BLaER1 treated with 17β-estradiol and CSF1 and Interleukin-3, amounts not matched to agents 10 nM and 100 nM (cell line): Measurements from ENCODE around the gene IDI1.
"Not testable (repeated sequence)": the region's sequence is repeated elsewhere in the genome, so short reads cannot be mapped to it uniquely, and the experiment has no call there.

ENCODE experiments used
- H3K27ac ChIP-seq, 11 experiments: shearing (Covaris generic); formaldehyde crosslinking; 2 replicates each; pipeline ENCODE4 v1.8.1; 2022
- H3K27me3 ChIP-seq, 11 experiments: shearing (Covaris generic); formaldehyde crosslinking; 2 replicates each; pipeline ENCODE4 v1.8.1; 2022
- H3K36me3 ChIP-seq, 11 experiments: shearing (Covaris generic); formaldehyde crosslinking; 2 replicates each; pipeline ENCODE4 v1.8.1; 2022
- H3K4me1 ChIP-seq, 10 experiments: shearing (Covaris generic); formaldehyde crosslinking; 2 replicates each; pipeline ENCODE4 v1.8.1; 2022
- H3K4me2 ChIP-seq, 11 experiments: shearing (Covaris generic); formaldehyde crosslinking; 2 replicates each; pipeline ENCODE4 v1.8.1; 2022
- H3K4me3 ChIP-seq, 10 experiments: shearing (Covaris generic); formaldehyde crosslinking; 2 replicates each; pipeline ENCODE4 v1.8.1; 2022
- H3K9ac ChIP-seq, 11 experiments: shearing (Covaris generic); formaldehyde crosslinking; 2 replicates each; pipeline ENCODE4 v1.8.1; 2022
- H3K9me3 ChIP-seq, 11 experiments: shearing (Covaris generic); formaldehyde crosslinking; replicated peaks in 1 of 11; 2 replicates each; pipeline ENCODE4 v1.8.1; 2022
- H4K20me1 ChIP-seq, 11 experiments: shearing (Covaris generic); formaldehyde crosslinking; 2 replicates each; pipeline ENCODE4 v1.8.1; 2022
- Cebpa-rat ChIP-seq, 11 experiments: shearing (Covaris generic); IDR thresholded peaks; 2 replicates each; pipeline ENCODE4 v1.8.1; 2022

Gene IDI1

GRCh38 chr10:1020460-1020859, 28.5 kb downstream of the IDI1 start:
- Histone ChIP-seq H3K9ac (no peak overlapping the region), H3K4me1 (no peaks in the 10 kb centered on the region), H3K4me2 (no peak overlapping the region), H3K4me3 (no peak overlapping the region), H4K20me1 (peaks cover 0 to 34% (median 13%) of the 10 kb centered on the region in 11 experiments; a peak in 16 of 22 replicates), H3K36me3 (peaks cover 48 to 76% (median 57%) of the 10 kb centered on the region in 11 experiments), H3K9me3 (no peaks in the 10 kb centered on the region), H3K27ac (no peak overlapping the region), H3K27me3 (no peaks in the 10 kb centered on the region)
- no peak for TF ChIP-seq Cebpa-rat (IDR thresholded peaks at IDR 0.05)

GRCh38 chr10:1019362-1019761, 29.6 kb downstream of the IDI1 start:
- no peaks in the 10 kb centered on the region for H3K27me3 ChIP-seq
- H3K4me3 ChIP-seq = no peak overlapping the region
- H3K27ac ChIP-seq = no peak overlapping the region
- H3K9ac ChIP-seq = no peak overlapping the region
- peaks cover 0 to 45% (median 19%) of the 10 kb centered on the region in 11 experiments; a peak in 16 of 22 replicates for H4K20me1 ChIP-seq
- no peak overlapping the region for H3K4me2 ChIP-seq
- H3K36me3 ChIP-seq = peaks cover 57 to 77% (median 65%) of the 10 kb centered on the region in 11 experiments
- no peaks in the 10 kb centered on the region for H3K9me3 ChIP-seq
- no peaks in the 10 kb centered on the region for H3K4me1 ChIP-seq
- no peak for TF ChIP-seq Cebpa-rat (IDR thresholded peaks at IDR 0.05)

- no peak for TF ChIP-seq Cebpa-rat (IDR thresholded peaks at IDR 0.05)
- H3K27me3 ChIP-seq = no peaks in the 10 kb centered on the region
- H3K4me1 ChIP-seq = no peaks in the 10 kb centered on the region
- no peak overlapping the region for H3K4me2 ChIP-seq
- no peak overlapping the region for H3K27ac ChIP-seq
- H3K36me3 ChIP-seq = peaks cover 92 to 100% (median 96%) of the 10 kb centered on the region in 11 experiments
- peaks cover 0 to 82% (median 47%) of the 10 kb centered on the region in 11 experiments; a peak in 19 of 22 replicates for H4K20me1 ChIP-seq
- H3K4me3 ChIP-seq = no peak overlapping the region
- no peak overlapping the region for H3K9ac ChIP-seq
- H3K9me3 ChIP-seq = no peaks in the 10 kb centered on the region
Measured at GRCh38 chr10:1015688-1016087, 33.2 kb downstream of the IDI1 start.

DNA sequence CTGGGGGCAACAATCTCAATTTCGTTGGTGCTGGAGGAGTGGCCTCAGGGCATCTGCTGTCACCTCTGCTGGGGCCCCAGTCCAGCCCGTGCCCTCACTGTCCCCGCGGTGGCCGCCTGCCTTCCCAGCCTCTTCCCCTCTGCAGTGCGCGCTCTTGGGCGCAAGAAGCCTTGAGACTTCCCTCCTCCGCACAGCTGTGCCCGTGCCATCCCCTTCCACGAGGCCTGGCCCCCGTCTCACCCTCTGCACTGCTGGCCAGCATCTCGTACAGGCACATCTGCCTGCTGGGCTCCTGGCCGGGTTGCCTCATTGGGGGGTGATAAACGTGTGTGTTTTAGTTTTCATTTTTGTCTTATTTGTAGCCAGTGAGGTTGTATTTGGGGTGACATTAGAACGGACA, 37.2 kb downstream of the IDI1 start:
- peaks cover 0 to 99% (median 66%) of the 10 kb centered on the region in 11 experiments; a peak in 21 of 22 replicates for H4K20me1 ChIP-seq
- H3K9me3 ChIP-seq = no peaks in the 10 kb centered on the region
- H3K4me1 ChIP-seq = no peaks in the 10 kb centered on the region; a peak in 1 of 20 replicates
- H3K4me2 ChIP-seq = no peak overlapping the region
- no peaks in the 10 kb centered on the region for H3K27me3 ChIP-seq
- H3K4me3 ChIP-seq = no peak overlapping the region
- no peak overlapping the region for H3K27ac ChIP-seq
- no peak for TF ChIP-seq Cebpa-rat (IDR thresholded peaks at IDR 0.05)
- no peak overlapping the region for H3K9ac ChIP-seq
- peaks cover 96 to 100% (median 99%) of the 10 kb centered on the region in 11 experiments for H3K36me3 ChIP-seq

GRCh38 chr10:1010703-1011102, 38.2 kb downstream of the IDI1 start:
- peaks cover 0 to 99% (median 76%) of the 10 kb centered on the region in 11 experiments; a peak in 21 of 22 replicates for H4K20me1 ChIP-seq
- H3K4me3 ChIP-seq = no peak overlapping the region
- no peaks in the 10 kb centered on the region for H3K9me3 ChIP-seq
- H3K4me1 ChIP-seq = no peaks in the 10 kb centered on the region; a peak in 1 of 20 replicates
- H3K27me3 ChIP-seq = no peaks in the 10 kb centered on the region
- H3K36me3 ChIP-seq = peaks cover 96 to 100% (median 99%) of the 10 kb centered on the region in 11 experiments
- no peak overlapping the region for H3K27ac ChIP-seq
- H3K4me2 ChIP-seq = no peak overlapping the region
- no peak for TF ChIP-seq Cebpa-rat (IDR thresholded peaks at IDR 0.05)
- no peak overlapping the region for H3K9ac ChIP-seq

GRCh38 chr10:1009947-1010346, 39.0 kb downstream of the IDI1 start:
- peaks cover 98 to 100% (median 100%) of the 10 kb centered on the region in 11 experiments for H3K36me3 ChIP-seq
- not testable (repeated sequence) for H3K4me3 ChIP-seq, H3K4me1 ChIP-seq, H3K9ac ChIP-seq, H3K4me2 ChIP-seq, H3K9me3 ChIP-seq, H3K27me3 ChIP-seq, H3K27ac ChIP-seq
- peaks cover under 1 to 99% (median 82%) of the 10 kb centered on the region in 11 experiments; a peak in 20 of 22 replicates for H4K20me1 ChIP-seq

DNA sequence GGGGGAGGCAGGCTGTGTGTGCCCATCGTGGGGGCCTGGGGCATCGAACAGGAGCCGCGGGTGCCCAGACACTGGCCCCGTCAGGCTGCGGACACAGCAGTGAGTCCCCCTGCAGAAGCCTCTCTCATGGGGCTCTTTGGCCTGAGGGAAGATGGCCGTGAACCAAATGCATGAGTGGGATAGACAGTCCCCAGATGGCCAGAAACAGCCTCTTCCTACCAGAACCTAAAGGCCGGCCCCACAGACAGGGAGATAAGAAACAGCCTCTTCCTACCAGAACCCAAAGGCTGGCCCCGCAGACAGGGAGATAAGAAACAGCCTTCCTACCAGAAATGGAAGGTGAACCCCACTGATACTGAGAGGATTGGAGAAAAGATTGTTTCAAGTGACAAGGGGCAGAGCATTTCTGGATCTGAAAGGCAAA, 39.8 kb downstream of the IDI1 start:
- peaks cover 5 to 99% (median 82%) of the 10 kb centered on the region in 11 experiments; a peak in 21 of 22 replicates for H4K20me1 ChIP-seq
- no peak overlapping the region for H3K27ac ChIP-seq
- H3K4me3 ChIP-seq = no peak overlapping the region
- H3K4me2 ChIP-seq = no peak overlapping the region
- no peaks in the 10 kb centered on the region for H3K27me3 ChIP-seq
- no peaks in the 10 kb centered on the region for H3K9me3 ChIP-seq
- H3K4me1 ChIP-seq = no peaks in the 10 kb centered on the region; a peak in 1 of 20 replicates
- H3K36me3 ChIP-seq = peaks cover 98 to 100% (median 100%) of the 10 kb centered on the region in 11 experiments
- no peak overlapping the region for H3K9ac ChIP-seq
- TF ChIP-seq Cebpa-rat (IDR thresholded peaks at IDR 0.05) = no peak

DNA sequence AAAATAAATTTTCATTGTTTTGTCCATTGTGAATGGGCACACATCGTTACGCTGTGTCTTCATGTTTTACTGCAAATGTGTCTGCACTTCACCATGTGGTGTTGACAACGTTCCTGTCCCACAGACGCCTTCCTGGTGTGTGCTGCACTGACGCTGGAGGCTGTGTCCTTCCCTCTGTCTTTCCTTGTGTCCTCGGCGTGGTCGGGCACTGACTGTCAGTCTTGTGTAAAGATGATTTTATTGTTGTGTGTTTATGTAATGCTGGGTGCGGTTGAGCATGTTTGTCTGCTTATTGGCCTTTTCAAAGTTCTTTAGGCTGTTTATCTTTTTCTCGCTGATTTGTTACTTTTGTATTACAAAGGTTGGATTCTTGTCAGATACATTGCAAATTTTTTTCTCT, 41.3 kb downstream of the IDI1 start:
- H3K4me1 ChIP-seq = no peaks in the 10 kb centered on the region; a peak in 1 of 20 replicates
- H3K9me3 ChIP-seq = peaks cover 0 to 4% (median under 1%) of the 10 kb centered on the region in 11 experiments; a peak in 7 of 22 replicates
- H3K27ac ChIP-seq = no peak overlapping the region
- no peak overlapping the region for H3K4me2 ChIP-seq
- H3K9ac ChIP-seq = no peak overlapping the region; a peak in 1 of 22 replicates
- H3K4me3 ChIP-seq = no peak overlapping the region
- peaks cover 99 to 100% (median 100%) of the 10 kb centered on the region in 11 experiments for H3K36me3 ChIP-seq
- no peaks in the 10 kb centered on the region for H3K27me3 ChIP-seq
- no peak for TF ChIP-seq Cebpa-rat (IDR thresholded peaks at IDR 0.05)
- H4K20me1 ChIP-seq = peaks cover 19 to 99% (median 89%) of the 10 kb centered on the region in 11 experiments; a peak in 21 of 22 replicates

DNA sequence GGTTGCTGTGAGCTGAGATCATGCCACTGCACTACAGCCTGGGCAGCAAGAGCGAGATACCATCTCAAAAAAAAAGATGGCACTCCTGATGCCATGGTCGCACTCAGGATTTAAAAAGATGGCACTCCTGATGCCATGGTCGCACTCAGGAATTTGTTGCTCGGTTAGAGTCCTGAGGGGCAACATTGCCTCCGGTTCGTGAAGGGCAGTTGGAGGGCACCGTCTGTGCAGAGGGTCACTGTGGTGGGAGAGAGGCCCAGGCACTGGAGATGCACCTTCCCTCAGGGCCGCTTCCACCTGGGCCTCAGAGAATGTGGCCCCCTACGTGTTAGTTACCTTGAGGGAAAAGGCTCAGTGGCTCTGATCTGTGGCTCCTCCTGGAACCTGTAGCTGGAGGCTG, 42.3 kb downstream of the IDI1 start:
- Histone ChIP-seq H4K20me1 (peaks cover 27 to 99% (median 89%) of the 10 kb centered on the region in 11 experiments; a peak in 21 of 22 replicates), H3K27me3 (no peaks in the 10 kb centered on the region), H3K4me3 (no peak overlapping the region), H3K9ac (no peak overlapping the region), H3K4me1 (no peaks in the 10 kb centered on the region; a peak in 1 of 20 replicates), H3K36me3 (peaks cover 99 to 100% (median 100%) of the 10 kb centered on the region in 11 experiments), H3K27ac (no peak overlapping the region), H3K4me2 (no peak overlapping the region), H3K9me3 (peaks cover 5 to 14% (median 11%) of the 10 kb centered on the region in 11 experiments; a peak in 16 of 22 replicates)
- no peak for TF ChIP-seq Cebpa-rat (IDR thresholded peaks at IDR 0.05)
